Measurements from ENCODE around the gene ETS1.

ETS1 gene

GRCh38 chr11:128492461-128492860, 94.9 kb downstream of the ETS1 start:
- DNase-seq (ENCODE audit: low read depth): no peak
- H3K4me3 ChIP-seq (ENCODE audit: control insufficient read depth, low read depth, low read length): no peak overlapping the region
- no peak for TF ChIP-seq CTCF (IDR thresholded peaks at IDR 0.05; ENCODE audit: control insufficient read depth, insufficient read depth, low read depth, low read length, missing control alignments)

- no peak for DNase-seq (ENCODE audit: low read depth)
- H3K4me3 ChIP-seq (ENCODE audit: control insufficient read depth, low read depth, low read length): no peak overlapping the region
- no peak for TF ChIP-seq CTCF (IDR thresholded peaks at IDR 0.05; ENCODE audit: control insufficient read depth, insufficient read depth, low read depth, low read length, missing control alignments)
These were observed 96.0 kb downstream of the ETS1 start for GRCh38 chr11:128491195-128491936.

- TF ChIP-seq CTCF (IDR thresholded peaks at IDR 0.05; ENCODE audit: control insufficient read depth, insufficient read depth, low read depth, low read length, missing control alignments): no peak
- no peak overlapping the region for H3K4me3 ChIP-seq (ENCODE audit: control insufficient read depth, low read depth, low read length)
- DNase-seq (ENCODE audit: low read depth): no peak
These were observed 97.3 kb downstream of the ETS1 start for GRCh38 chr11:128490092-128490491.

- H3K4me3 ChIP-seq (ENCODE audit: control insufficient read depth, low read depth, low read length): no peak overlapping the region
- no peak for TF ChIP-seq CTCF (IDR thresholded peaks at IDR 0.05; ENCODE audit: control insufficient read depth, insufficient read depth, low read depth, low read length, missing control alignments)
- peak; percentile 91 for DNase-seq (ENCODE audit: low read depth)
These were observed 98.9 kb downstream of the ETS1 start for GRCh38 chr11:128488471-128488870.

GRCh38 chr11:128487978-128488377, 99.4 kb downstream of the ETS1 start:
- TF ChIP-seq CTCF (IDR thresholded peaks at IDR 0.05; ENCODE audit: control insufficient read depth, insufficient read depth, low read depth, low read length, missing control alignments): no peak
- no peak for DNase-seq (ENCODE audit: low read depth)
- H3K4me3 ChIP-seq (ENCODE audit: control insufficient read depth, low read depth, low read length): no peak overlapping the region

- H3K4me3 ChIP-seq (ENCODE audit: control insufficient read depth, low read depth, low read length): no peak overlapping the region
- TF ChIP-seq CTCF (IDR thresholded peaks at IDR 0.05; ENCODE audit: control insufficient read depth, insufficient read depth, low read depth, low read length, missing control alignments): peak; percentile 22
- no peak for DNase-seq (ENCODE audit: low read depth)
These were observed 103.2 kb downstream of the ETS1 start for GRCh38 chr11:128484172-128484571.
